ENCODE measurements around the gene PTEN. TPM values are rescaled to one million over a fixed set of nuclear protein-coding genes. Genes with fewer than 3 reads are reported as not detected.

Gene PTEN
- total and polyA plus RNA-seq, 2 experiments from 2014 or later, result 20.8 to 64.0 TPM

GRCh38 chr10:87976101-87976743, 112.8 kb downstream of the PTEN start:
- no peaks in the 10 kb centered on the region for H3K27me3 ChIP-seq (ENCODE audit: insufficient read depth)
- H3K79me2 ChIP-seq (replicated peaks; ENCODE audit: insufficient read depth), result no peaks in the 10 kb centered on the region
- TF ChIP-seq EZH2phosphoT487 (IDR thresholded peaks at IDR 0.05; ENCODE audit: unreplicated experiment), result no peak
- TF ChIP-seq, protein P1, sequence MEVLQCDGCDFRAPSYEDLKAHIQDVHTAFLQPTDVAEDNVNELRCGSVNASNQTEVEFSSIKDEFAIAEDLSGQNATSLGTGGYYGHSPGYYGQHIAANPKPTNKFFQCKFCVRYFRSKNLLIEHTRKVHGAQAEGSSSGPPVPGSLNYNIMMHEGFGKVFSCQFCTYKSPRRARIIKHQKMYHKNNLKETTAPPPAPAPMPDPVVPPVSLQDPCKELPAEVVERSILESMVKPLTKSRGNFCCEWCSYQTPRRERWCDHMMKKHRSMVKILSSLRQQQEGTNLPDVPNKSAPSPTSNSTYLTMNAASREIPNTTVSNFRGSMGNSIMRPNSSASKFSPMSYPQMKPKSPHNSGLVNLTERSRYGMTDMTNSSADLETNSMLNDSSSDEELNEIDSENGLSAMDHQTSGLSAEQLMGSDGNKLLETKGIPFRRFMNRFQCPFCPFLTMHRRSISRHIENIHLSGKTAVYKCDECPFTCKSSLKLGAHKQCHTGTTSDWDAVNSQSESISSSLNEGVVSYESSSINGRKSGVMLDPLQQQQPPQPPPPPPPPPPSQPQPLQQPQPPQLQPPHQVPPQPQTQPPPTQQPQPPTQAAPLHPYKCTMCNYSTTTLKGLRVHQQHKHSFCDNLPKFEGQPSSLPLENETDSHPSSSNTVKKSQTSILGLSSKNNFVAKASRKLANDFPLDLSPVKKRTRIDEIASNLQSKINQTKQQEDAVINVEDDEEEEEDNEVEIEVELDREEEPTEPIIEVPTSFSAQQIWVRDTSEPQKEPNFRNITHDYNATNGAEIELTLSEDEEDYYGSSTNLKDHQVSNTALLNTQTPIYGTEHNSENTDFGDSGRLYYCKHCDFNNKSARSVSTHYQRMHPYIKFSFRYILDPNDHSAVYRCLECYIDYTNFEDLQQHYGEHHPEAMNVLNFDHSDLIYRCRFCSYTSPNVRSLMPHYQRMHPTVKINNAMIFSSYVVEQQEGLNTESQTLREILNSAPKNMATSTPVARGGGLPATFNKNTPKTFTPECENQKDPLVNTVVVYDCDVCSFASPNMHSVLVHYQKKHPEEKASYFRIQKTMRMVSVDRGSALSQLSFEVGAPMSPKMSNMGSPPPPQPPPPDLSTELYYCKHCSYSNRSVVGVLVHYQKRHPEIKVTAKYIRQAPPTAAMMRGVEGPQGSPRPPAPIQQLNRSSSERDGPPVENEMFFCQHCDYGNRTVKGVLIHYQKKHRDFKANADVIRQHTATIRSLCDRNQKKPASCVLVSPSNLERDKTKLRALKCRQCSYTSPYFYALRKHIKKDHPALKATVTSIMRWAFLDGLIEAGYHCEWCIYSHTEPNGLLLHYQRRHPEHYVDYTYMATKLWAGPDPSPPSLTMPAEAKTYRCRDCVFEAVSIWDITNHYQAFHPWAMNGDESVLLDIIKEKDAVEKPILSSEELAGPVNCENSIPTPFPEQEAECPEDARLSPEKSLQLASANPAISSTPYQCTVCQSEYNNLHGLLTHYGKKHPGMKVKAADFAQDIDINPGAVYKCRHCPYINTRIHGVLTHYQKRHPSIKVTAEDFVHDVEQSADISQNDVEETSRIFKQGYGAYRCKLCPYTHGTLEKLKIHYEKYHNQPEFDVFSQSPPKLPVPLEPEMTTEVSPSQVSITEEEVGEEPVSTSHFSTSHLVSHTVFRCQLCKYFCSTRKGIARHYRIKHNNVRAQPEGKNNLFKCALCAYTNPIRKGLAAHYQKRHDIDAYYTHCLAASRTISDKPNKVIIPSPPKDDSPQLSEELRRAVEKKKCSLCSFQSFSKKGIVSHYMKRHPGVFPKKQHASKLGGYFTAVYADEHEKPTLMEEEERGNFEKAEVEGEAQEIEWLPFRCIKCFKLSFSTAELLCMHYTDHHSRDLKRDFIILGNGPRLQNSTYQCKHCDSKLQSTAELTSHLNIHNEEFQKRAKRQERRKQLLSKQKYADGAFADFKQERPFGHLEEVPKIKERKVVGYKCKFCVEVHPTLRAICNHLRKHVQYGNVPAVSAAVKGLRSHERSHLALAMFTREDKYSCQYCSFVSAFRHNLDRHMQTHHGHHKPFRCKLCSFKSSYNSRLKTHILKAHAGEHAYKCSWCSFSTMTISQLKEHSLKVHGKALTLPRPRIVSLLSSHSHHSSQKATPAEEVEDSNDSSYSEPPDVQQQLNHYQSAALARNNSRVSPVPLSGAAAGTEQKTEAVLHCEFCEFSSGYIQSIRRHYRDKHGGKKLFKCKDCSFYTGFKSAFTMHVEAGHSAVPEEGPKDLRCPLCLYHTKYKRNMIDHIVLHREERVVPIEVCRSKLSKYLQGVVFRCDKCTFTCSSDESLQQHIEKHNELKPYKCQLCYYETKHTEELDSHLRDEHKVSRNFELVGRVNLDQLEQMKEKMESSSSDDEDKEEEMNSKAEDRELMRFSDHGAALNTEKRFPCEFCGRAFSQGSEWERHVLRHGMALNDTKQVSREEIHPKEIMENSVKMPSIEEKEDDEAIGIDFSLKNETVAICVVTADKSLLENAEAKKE (CRISPR knock-in tag; IDR thresholded peaks at IDR 0.05), result no peak
- no peak for TF ChIP-seq ZNF114 (CRISPR knock-in tag; IDR thresholded peaks at IDR 0.05)
- TF ChIP-seq CREB1 (CRISPR knock-in tag; IDR thresholded peaks at IDR 0.05; ENCODE audit: low read depth), result peak; percentile 42; the same call in 1 of the 2 replicates
- TF ChIP-seq EZH2 (IDR thresholded peaks at IDR 0.05; ENCODE audit: low read depth, unreplicated experiment), result no peak
- Mint-ChIP-seq H3K36me3 (ENCODE audit: low read depth) (0 out of 3 replicates have a peak, but pooled peaks cover 3% of the 10 kb centered on the region), H3K27me3 (ENCODE audit: insufficient read depth, low read depth, poor library complexity) (peaks cover 4% of the 10 kb centered on the region), H3K4me1 (peaks cover 72% of the 10 kb centered on the region), H3K4me3 (no peak overlapping the region), H3K27ac (peak overlapping the region; percentile 74), H3K9me3 (no peaks in the 10 kb centered on the region)
- H3F3A ChIP-seq (replicated peaks; ENCODE audit: low read depth), result no peaks in the 10 kb centered on the region
- DNase-seq (ENCODE audit: low spot score) (no peak), ATAC-seq (no peak)
- H2AFZ ChIP-seq, result no peak overlapping the region
- no peak overlapping the region for H3K4me3 ChIP-seq
- no peaks in the 10 kb centered on the region for H3K9me2 ChIP-seq (ENCODE audit: insufficient read depth)
- H3K4me2 ChIP-seq, result peak overlapping the region; percentile 5; the same call in 1 of the 2 replicates
- no peaks in the 10 kb centered on the region for H3K36me3 ChIP-seq (ENCODE audit: insufficient read depth)
- H3K27ac ChIP-seq (ENCODE audit: low read depth), result no peak overlapping the region
- peaks cover 43% of the 10 kb centered on the region for H3K4me1 ChIP-seq (ENCODE audit: insufficient read depth)
- H4K20me1 ChIP-seq (replicated peaks; ENCODE audit: insufficient read depth), result no peaks in the 10 kb centered on the region

DNA sequence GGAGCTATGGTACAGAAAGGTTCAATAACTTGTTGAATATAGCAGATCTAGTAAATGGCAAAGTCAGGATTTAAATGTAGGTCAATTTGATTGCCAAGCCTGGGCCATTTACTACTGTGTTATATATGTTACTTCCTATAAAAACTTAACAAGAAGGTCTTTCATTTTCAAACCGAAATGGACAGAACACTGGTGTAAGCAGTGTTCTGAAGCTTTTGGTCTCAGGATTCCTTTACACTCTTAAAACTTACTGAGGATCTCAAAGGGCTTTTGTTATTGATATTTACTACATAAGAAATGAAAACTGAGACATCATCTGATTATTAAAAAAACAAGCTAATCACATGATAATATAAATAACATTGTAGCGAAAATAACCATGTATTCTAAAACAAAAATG, 114.7 kb downstream of the PTEN start:
- Histone ChIP-seq H3K9me2 (ENCODE audit: insufficient read depth) (no peaks in the 10 kb centered on the region), H3K27me3 (ENCODE audit: insufficient read depth) (no peaks in the 10 kb centered on the region), H3F3A (replicated peaks; ENCODE audit: low read depth) (no peaks in the 10 kb centered on the region), H3K36me3 (ENCODE audit: insufficient read depth) (no peaks in the 10 kb centered on the region), H3K4me2 (no peak overlapping the region), H3K27ac (ENCODE audit: low read depth) (no peak overlapping the region), H3K4me1 (ENCODE audit: insufficient read depth) (peaks cover 39% of the 10 kb centered on the region), H3K4me3 (no peak overlapping the region), H4K20me1 (replicated peaks; ENCODE audit: insufficient read depth) (no peaks in the 10 kb centered on the region), H2AFZ (no peak overlapping the region), H3K79me2 (replicated peaks; ENCODE audit: insufficient read depth) (no peaks in the 10 kb centered on the region)
- H3K27ac Mint-ChIP-seq, result no peak overlapping the region
- H3K27me3 Mint-ChIP-seq (ENCODE audit: insufficient read depth, low read depth, poor library complexity), result peaks cover 4% of the 10 kb centered on the region
- H3K4me1 Mint-ChIP-seq, result peaks cover 54% of the 10 kb centered on the region
- ATAC-seq, result no peak
- H3K4me3 Mint-ChIP-seq, result no peak overlapping the region
- H3K36me3 Mint-ChIP-seq (ENCODE audit: low read depth), result no peaks in the 10 kb centered on the region
- no peak for DNase-seq (ENCODE audit: low spot score)
- no peaks in the 10 kb centered on the region for H3K9me3 Mint-ChIP-seq
- TF ChIP-seq, protein P1 (CRISPR knock-in tag; IDR thresholded peaks at IDR 0.05), result no peak
- TF ChIP-seq NANOG (IDR thresholded peaks at IDR 0.05; ENCODE audit: borderline replicate concordance), result no peak

Data from GM23338 (cell line).